ENCODE measurements around the gene RPS6KA4.
A peak's percentile ranks its signal among the peaks of the same experiment; 100 is the strongest.

DNA sequence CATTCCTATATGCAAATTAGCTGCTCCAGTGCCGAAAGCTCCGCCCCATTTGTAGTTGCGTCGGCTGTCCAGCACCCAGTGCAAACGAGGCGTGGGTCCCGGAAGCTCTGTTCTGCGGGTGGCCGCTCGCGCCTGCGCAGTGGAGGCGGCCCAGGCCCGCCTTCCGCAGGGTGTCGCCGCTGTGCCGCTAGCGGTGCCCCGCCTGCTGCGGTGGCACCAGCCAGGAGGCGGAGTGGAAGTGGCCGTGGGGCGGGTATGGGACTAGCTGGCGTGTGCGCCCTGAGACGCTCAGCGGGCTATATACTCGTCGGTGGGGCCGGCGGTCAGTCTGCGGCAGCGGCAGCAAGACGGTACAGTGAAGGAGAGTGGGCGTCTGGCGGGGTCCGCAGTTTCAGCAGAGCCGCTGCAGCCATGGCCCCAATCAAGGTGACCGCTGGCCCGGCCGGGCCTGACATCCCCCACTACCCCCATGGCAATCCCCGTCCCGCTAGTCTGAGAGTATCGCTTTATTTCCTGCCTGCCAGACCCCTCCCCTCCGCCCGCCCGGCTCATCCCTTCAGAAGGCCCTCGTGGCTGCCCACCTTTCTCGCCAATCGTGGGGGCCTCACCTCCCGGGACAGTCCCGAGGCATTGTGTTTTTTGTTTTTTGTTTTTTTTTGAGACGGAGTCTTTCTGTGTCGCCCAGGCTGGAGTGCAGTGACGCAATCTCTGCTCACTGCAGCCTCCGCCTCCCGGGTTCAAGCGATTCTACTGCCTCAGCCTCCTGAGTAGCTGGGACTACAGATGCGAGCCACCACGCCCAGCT lies 40.8 kb upstream of the RPS6KA4 start, which contains the start of gene PRDX5:
- TF ChIP-seq, protein P1, sequence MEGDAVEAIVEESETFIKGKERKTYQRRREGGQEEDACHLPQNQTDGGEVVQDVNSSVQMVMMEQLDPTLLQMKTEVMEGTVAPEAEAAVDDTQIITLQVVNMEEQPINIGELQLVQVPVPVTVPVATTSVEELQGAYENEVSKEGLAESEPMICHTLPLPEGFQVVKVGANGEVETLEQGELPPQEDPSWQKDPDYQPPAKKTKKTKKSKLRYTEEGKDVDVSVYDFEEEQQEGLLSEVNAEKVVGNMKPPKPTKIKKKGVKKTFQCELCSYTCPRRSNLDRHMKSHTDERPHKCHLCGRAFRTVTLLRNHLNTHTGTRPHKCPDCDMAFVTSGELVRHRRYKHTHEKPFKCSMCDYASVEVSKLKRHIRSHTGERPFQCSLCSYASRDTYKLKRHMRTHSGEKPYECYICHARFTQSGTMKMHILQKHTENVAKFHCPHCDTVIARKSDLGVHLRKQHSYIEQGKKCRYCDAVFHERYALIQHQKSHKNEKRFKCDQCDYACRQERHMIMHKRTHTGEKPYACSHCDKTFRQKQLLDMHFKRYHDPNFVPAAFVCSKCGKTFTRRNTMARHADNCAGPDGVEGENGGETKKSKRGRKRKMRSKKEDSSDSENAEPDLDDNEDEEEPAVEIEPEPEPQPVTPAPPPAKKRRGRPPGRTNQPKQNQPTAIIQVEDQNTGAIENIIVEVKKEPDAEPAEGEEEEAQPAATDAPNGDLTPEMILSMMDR (conservative IDR thresholded peaks at IDR 0.05 in 1 of 2, IDR thresholded peaks at IDR 0.05 in 1 of 2; ENCODE audit: extremely low read depth in 1 of 2, insufficient read depth in 1 of 2, low read depth in 1 of 2, low read length in 2 of 2) = peak; percentile 5 to 62
- TF ChIP-seq EZH2 (IDR thresholded peaks at IDR 0.05; ENCODE audit: borderline replicate concordance, low read length) = no peak
